H1 (cell line): ENCODE results near the gene SPCS3. TPM values are rescaled to one million over a fixed set of nuclear protein-coding genes. Genes with fewer than 3 reads are reported as not detected.

ENCODE experiments used
- ATF2 ChIP-seq: IDR thresholded peaks from 2 replicates; pipeline ENCODE4 v1.6.1; 2012; ENCODE audit warnings: low read length, inconsistent platforms
- E2F6 ChIP-seq: IDR thresholded peaks from 2 replicates; pipeline ENCODE4 v1.6.1; 2012; ENCODE audit warnings: inconsistent platforms
- JUN ChIP-seq: IDR thresholded peaks from 2 replicates; pipeline ENCODE4 v1.6.1; 2011; ENCODE audit warnings: low read depth, mild to moderate bottlenecking, improper control_type of control experiment, low read length
- NRF1 ChIP-seq: IDR thresholded peaks from 2 replicates; pipeline ENCODE4 v1.6.1; 2011; ENCODE audit warnings: mild to moderate bottlenecking, low read depth, low read length, improper control_type of control experiment
- PHF8 ChIP-seq: fragments of 200-600 bp; sonication (generic); conservative IDR thresholded peaks from 2 replicates; pipeline ENCODE4 v1.7.1; 2012; ENCODE audit warnings: low read depth, mild to moderate bottlenecking, inconsistent platforms, low read length, moderate library complexity
- SIN3A ChIP-seq, 2 experiments: IDR thresholded peaks in 1 of 2; conservative IDR thresholded peaks in 1 of 2; 2 replicates each; pipeline ENCODE4 v1.6.1; 2011 to 2012; ENCODE audit warnings: low read length in 2 of 2, improper control_type of control experiment in 1 of 2, low read depth in 1 of 2, mild to moderate bottlenecking in 1 of 2
- SRF ChIP-seq: IDR thresholded peaks from 2 replicates; pipeline ENCODE4 v1.6.1; 2011; ENCODE audit warnings: mild to moderate bottlenecking, low read depth, low read length, moderate library complexity
- USF2 ChIP-seq: IDR thresholded peaks from 2 replicates; pipeline ENCODE4 v1.6.1; 2011; ENCODE audit warnings: low read length, improper control_type of control experiment
- polyA plus RNA-seq, 7 experiments: library from polyadenylated mRNA; depleted of rRNA in 3 of 7; stranded (reverse) in 5 of 7; unstranded in 2 of 7; fragments of >200 nt in 5 of 7; fragments of 200-250 nt in 2 of 7; gene quantifications; 1 replicate in 5 of 7; 2 replicates in 1 of 7; 4 replicates in 1 of 7; pipeline versions ENCODE4 v1.2.1 to v1.2.3, GENCODE V29; 2011 to 2013; ENCODE audit warnings: missing spikeins in 2 of 7, mixed read lengths in 2 of 7
- total RNA-seq: library from RNA; stranded (reverse); fragmentation: NEBNext Ultra II Directional; extraction: Animal tissue kit (Norgen Biotek cat#: 25700); gene quantifications from 2 replicates; pipeline ENCODE4 v1.2.1, GENCODE V29; 2021

Gene SPCS3
- total and polyA plus RNA-seq, 2 of the 8 experiments (the other 6 are each of a cell fraction or from before 2014, with no cell fraction given): 18.4 to 117 TPM

- TF ChIP-seq ATF2: no peak
- TF ChIP-seq E2F6: no peak
- TF ChIP-seq NRF1: no peak
- TF ChIP-seq SIN3A (conservative IDR thresholded peaks at IDR 0.05 in 1 of 2, IDR thresholded peaks at IDR 0.05 in 1 of 2; ENCODE audit: low read depth in 1 of 2, low read length in 2 of 2): no peak
- TF ChIP-seq USF2: no peak
- no peak for TF ChIP-seq JUN
- TF ChIP-seq SRF: no peak
- no peak for TF ChIP-seq PHF8
Observed at GRCh38 chr4:176360446-176360845, 40.7 kb downstream of the SPCS3 start (continued).
